A172 (cell line): Measurements from ENCODE around the gene LRIG3. TPM values are rescaled to one million over a fixed set of nuclear protein-coding genes. Genes with fewer than 3 reads are reported as not detected.
A peak's percentile ranks its signal among the peaks of the same experiment; 100 is the strongest.
"Not testable (repeated sequence)": the region's sequence is repeated elsewhere in the genome, so short reads cannot be mapped to it uniquely, and the experiment has no call there.

Experiments
- DNase-seq: peaks from one replicate; pipeline ENCODE4 v3.0.0-alpha.2; 2015; ENCODE audit warnings: low spot score
- total RNA-seq: library from RNA; depleted of rRNA; stranded (reverse); fragments of >200 nt; shearing (Covaris generic); gene quantifications from 2 replicates; pipeline ENCODE4 v1.2.3, GENCODE V29; 2014

Gene LRIG3
- total RNA-seq, 1 experiment from 2014 or later = 17.9 TPM

- DNase-seq = not testable (repeated sequence)
Observed at GRCh38 chr12:58857206-58857605, 63.1 kb downstream of the LRIG3 start.

GRCh38 chr12:58855630-58856029 is 64.7 kb downstream of the LRIG3 start:
- not testable (repeated sequence) for DNase-seq

DNA sequence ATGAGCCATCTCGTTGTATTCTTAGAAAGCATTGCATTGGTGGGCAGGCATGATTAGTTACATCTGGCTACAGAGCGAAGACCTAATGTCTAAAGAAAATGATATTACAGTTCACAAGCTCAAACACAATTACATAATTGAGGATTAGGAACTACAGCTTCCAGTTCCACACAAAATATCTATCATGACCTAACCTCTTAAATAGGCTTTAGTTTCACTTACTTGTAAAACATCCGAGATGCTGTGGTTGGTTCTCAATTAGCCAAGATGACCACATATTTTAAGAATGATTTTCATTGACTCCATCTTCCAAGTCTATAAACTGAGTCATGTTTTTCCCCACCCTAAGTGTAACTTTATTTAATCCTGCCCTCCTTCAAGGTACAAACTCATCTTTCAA is 69.5 kb downstream of the LRIG3 start:
- DNase-seq = no peak

DNA sequence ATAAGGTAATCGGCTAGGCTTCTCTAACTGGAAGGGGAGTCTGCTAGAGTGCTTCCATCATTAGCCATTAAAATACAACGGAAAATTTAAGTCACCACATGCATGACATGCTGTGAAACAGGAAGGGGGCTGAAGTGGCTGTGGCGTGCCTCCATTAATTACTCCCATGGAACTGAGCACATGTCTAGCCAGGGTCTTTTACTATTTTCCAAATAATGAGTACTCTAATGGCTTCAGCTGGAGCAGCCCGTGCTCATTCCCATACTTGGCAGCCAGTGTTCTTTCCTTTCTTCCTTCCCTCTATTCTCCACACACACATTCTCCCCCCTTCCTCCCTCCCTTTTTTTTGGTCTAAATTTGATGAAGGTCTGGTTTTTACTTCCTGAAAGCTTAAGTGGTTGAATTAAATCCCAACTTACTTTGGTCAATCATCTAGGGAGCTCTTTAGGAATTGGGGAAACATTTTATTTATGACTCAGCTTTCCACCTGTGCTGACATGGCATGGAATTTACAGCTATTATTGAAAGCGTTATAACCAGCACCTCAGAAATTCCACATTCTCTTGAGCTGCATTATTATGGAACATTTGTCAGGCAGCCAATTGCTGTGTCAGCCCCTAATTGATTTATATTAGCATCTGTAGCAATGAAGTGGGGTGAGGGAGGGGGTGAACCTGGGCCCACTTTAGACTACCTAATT is 72.3 kb downstream of the LRIG3 start:
- DNase-seq = peak; percentile 12

GRCh38 chr12:58844161-58844560 is 76.1 kb downstream of the LRIG3 start:
- DNase-seq = no peak

DNA sequence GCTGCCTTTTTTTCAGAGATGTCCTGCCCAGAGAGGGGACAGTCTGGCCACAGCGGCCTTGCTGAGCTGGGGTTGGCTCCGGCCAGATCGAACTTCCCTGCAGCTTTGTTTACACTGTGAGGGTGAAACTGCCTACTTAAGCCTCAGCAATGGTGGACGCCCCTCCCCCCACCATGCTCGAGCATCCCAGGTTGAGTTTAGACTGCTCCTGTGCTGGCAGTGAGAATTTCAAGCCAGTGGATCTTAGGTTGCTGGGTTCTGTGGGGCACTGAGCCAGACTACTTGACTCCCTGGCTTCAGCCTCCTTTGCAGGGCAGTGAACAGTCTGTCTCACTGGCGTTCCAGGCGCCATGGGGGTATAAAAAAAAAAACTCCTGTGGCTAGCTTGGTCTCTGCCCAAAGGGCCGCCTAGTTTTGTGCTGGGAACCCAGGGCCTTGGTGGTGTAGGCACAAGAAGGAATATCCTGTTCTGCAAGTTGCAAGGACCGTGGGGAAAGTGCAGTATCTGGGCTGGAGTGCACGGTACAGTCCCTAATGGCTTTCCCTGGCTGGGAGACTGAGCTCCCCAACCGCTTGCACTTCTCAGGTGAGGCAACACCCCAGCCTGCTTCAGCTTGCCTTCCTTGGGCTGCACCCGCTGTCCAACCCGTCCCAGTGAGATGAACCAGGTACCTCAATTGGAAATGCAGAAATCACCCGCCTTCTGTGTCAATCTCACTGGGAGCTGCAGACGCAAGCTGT is 79.1 kb downstream of the LRIG3 start:
- no peak for DNase-seq

- DNase-seq = no peak
Observed at GRCh38 chr12:58833853-58834252, 86.5 kb downstream of the LRIG3 start.

GRCh38 chr12:58832920-58833319 is 87.4 kb downstream of the LRIG3 start:
- DNase-seq = no peak
